HT-29 (cell line): ENCODE measurements around the gene ICAM4. TPM values are rescaled to one million over a fixed set of nuclear protein-coding genes. Genes with fewer than 3 reads are reported as not detected.
"Not testable (repeated sequence)": the region's sequence is repeated elsewhere in the genome, so short reads cannot be mapped to it uniquely, and the experiment has no call there.

Experiments used
- DNase-seq: peaks from one replicate; pipeline ENCODE4 v3.0.0-alpha.2; 2015; ENCODE audit warnings: low spot score
- total RNA-seq: library from RNA; depleted of rRNA; stranded (reverse); fragments of >200 nt; shearing (Covaris generic); gene quantifications from 2 replicates; pipeline ENCODE4 v1.2.3, GENCODE V29; 2014; rRNA removed

The ICAM4 gene
- 0.69 TPM in 1 of 2 replicates, not detected in the other for total RNA-seq

- no peak for DNase-seq
Measured at GRCh38 chr19:10286803-10287737, at the start of gene ICAM4. ICAM4 (plus strand) TSS chr19:10286955; CDS start chr19:10287013, 58 bp downstream.

GRCh38 chr19:10237702-10238101, 49.1 kb upstream of the ICAM4 start:
- no peak for DNase-seq

GRCh38 chr19:10238172-10238783, 48.5 kb upstream of the ICAM4 start:
- DNase-seq: peak; percentile 18

GRCh38 chr19:10241826-10242449, 44.8 kb upstream of the ICAM4 start:
- DNase-seq: not testable (repeated sequence)

- no peak for DNase-seq
Measured at GRCh38 chr19:10243606-10244005, 43.1 kb upstream of the ICAM4 start.

GRCh38 chr19:10245189-10245939, 41.4 kb upstream of the ICAM4 start:
- no peak for DNase-seq

- no peak for DNase-seq
Measured at GRCh38 chr19:10246511-10246910, 40.2 kb upstream of the ICAM4 start.

GRCh38 chr19:10251792-10252694, 34.7 kb upstream of the ICAM4 start, which contains the start of gene MRPL4:
MRPL4 (plus strand) TSS chr19:10252214; CDS start chr19:10252254, 40 bp downstream.
- DNase-seq: peak; percentile 94

GRCh38 chr19:10252707-10253106, 34.0 kb upstream of the ICAM4 start:
- DNase-seq: no peak

GRCh38 chr19:10254244-10254643, 32.5 kb upstream of the ICAM4 start:
- DNase-seq: no peak

- DNase-seq: no peak
Measured at GRCh38 chr19:10255358-10255757, 31.4 kb upstream of the ICAM4 start.

GRCh38 chr19:10256551-10256950, 30.2 kb upstream of the ICAM4 start:
- no peak for DNase-seq

- no peak for DNase-seq
Measured at GRCh38 chr19:10256970-10257615, 29.7 kb upstream of the ICAM4 start.

GRCh38 chr19:10258080-10258710, 28.6 kb upstream of the ICAM4 start:
- no peak for DNase-seq

GRCh38 chr19:10259162-10259905, 27.4 kb upstream of the ICAM4 start:
- DNase-seq: peak; percentile 79

GRCh38 chr19:10260141-10260584, 26.6 kb upstream of the ICAM4 start:
- peak; percentile 15 for DNase-seq

- no peak for DNase-seq
Measured at GRCh38 chr19:10262771-10263170, 24.0 kb upstream of the ICAM4 start.

- DNase-seq: no peak
Measured at GRCh38 chr19:10266706-10267105, 20.0 kb upstream of the ICAM4 start.

- no peak for DNase-seq
Measured at GRCh38 chr19:10268071-10268470, 18.7 kb upstream of the ICAM4 start.
